GM18951 (cell line): ENCODE results near the gene RGS11.

Experiments used
- POLR2A ChIP-seq: IDR thresholded peaks from 4 replicates; pipeline ENCODE4 v1.6.1; 2011; ENCODE audit warnings: mild to moderate bottlenecking; ENCODE audit not compliant: insufficient read length, insufficient read depth; ENCODE audit errors: extremely low read depth
- in situ Hi-C: fragments of 300-500 bp; cut with MboI; formaldehyde crosslinking; loops from one replicate; pipeline ENCODE4 v1.12.0; 2022; ENCODE audit warnings: low sequenced_read_pairs, mixed read lengths, inconsistent platforms; ENCODE audit not compliant: unreplicated experiment

Gene RGS11

GRCh38 chr16:280552-280951 is 4.8 kb upstream of the RGS11 start, which contains the start of gene ARHGDIG:
Gene ARHGDIG, plus strand, starts transcription at chr16:280591. Its CDS starts 90 bp downstream, at chr16:280681.
- no peak for TF ChIP-seq POLR2A
- in situ Hi-C loops, result no loop called here

GRCh38 chr16:280005-280460 is 4.3 kb upstream of the RGS11 start:
- no peak for TF ChIP-seq POLR2A
- in situ Hi-C loops, result no loop called here

- in situ Hi-C loops, result no loop called here
- TF ChIP-seq POLR2A, result no peak
These were observed 3.8 kb upstream of the RGS11 start for GRCh38 chr16:279531-279930.

GRCh38 chr16:278863-279366 is 3.2 kb upstream of the RGS11 start:
- in situ Hi-C loops, result no loop called here
- no peak for TF ChIP-seq POLR2A

GRCh38 chr16:276426-277077 is 808 bp upstream of the RGS11 start:
- no peak for TF ChIP-seq POLR2A
- in situ Hi-C loops, result no loop called here

- TF ChIP-seq POLR2A, result no peak
- in situ Hi-C loops, result no loop called here
These were observed 603 bp downstream of the RGS11 start for GRCh38 chr16:275041-275641.

- TF ChIP-seq POLR2A, result no peak
- in situ Hi-C loops, result no loop called here
These were observed 2.0 kb downstream of the RGS11 start for GRCh38 chr16:273547-274421.

GRCh38 chr16:272633-273546 is 2.9 kb downstream of the RGS11 start:
- in situ Hi-C loops, result no loop called here
- TF ChIP-seq POLR2A, result no peak

- in situ Hi-C loops, result no loop called here
- no peak for TF ChIP-seq POLR2A
These were observed 5.1 kb downstream of the RGS11 start for GRCh38 chr16:270381-271255.

- no peak for TF ChIP-seq POLR2A
- in situ Hi-C loops, result no loop called here
These were observed 6.5 kb downstream of the RGS11 start for GRCh38 chr16:269061-269796.
